Heart left ventricle (tissue), 16 donors: ENCODE measurements around the gene ROM1. TPM values are rescaled to one million over a fixed set of nuclear protein-coding genes. Genes with fewer than 3 reads are reported as not detected.
"Not testable (repeated sequence)": the region's sequence is repeated elsewhere in the genome, so short reads cannot be mapped to it uniquely, and the experiment has no call there.

Experiments used
- ATAC-seq, 4 donors: fragments of 200-7000 bp; cut with Tn5 transposase; one replicate each; pipeline ENCODE4 v1.9.1; 2020 to 2022; ENCODE audit warnings: moderate library complexity in 4 of 4, mild to moderate bottlenecking in 3 of 4, moderate number of reproducible peaks in 1 of 4
- DNase-seq, 5 donors: peaks; one replicate each; pipeline ENCODE4 v3.0.0-alpha.2; 2020
- H3K27ac ChIP-seq, 12 donors: fragments of 200-600 bp; sonication (generic) in 4 of 12; one replicate each; pipeline versions ENCODE4 v1.5.0 to v1.8.0; 2016 to 2022; ENCODE audit warnings: mild to moderate bottlenecking in 2 of 12
- H3K27me3 ChIP-seq, 9 donors: fragments of 200-600 bp; sonication (generic) in 2 of 9; one replicate each; pipeline versions ENCODE4 v1.5.1 to v1.8.0; 2016 to 2022; ENCODE audit warnings: mild to moderate bottlenecking in 3 of 9
- H3K36me3 ChIP-seq, 9 donors: fragments of 200-600 bp; sonication (generic) in 2 of 9; one replicate each; pipeline versions ENCODE4 v1.5.0 to v1.8.0; 2018 to 2022; ENCODE audit warnings: mild to moderate bottlenecking in 2 of 9
- H3K4me1 ChIP-seq, 12 donors: fragments of 200-600 bp; sonication (generic) in 4 of 12; one replicate each; pipeline versions ENCODE4 v1.5.0 to v1.8.0; 2016 to 2022; ENCODE audit warnings: mild to moderate bottlenecking in 3 of 12
- H3K4me3 ChIP-seq, 12 donors: fragments of 200-600 bp; sonication (generic) in 4 of 12; one replicate each; pipeline versions ENCODE4 v1.5.0 to v1.8.0; 2017 to 2022; ENCODE audit warnings: mild to moderate bottlenecking in 9 of 12, moderate library complexity in 4 of 12
- H3K9me3 ChIP-seq, 12 donors: fragments of 200-600 bp; sonication (generic) in 4 of 12; one replicate each; pipeline versions ENCODE4 v1.5.0 to v1.8.0; 2016 to 2022; ENCODE audit warnings: mild to moderate bottlenecking in 1 of 12
- POLR2A ChIP-seq, 2 donors: fragments of 450-650 bp; IDR thresholded peaks; one replicate each; pipeline ENCODE4 v1.6.1; 2017; ENCODE audit warnings: antibody characterized with exemption in 2 of 2, mild to moderate bottlenecking in 2 of 2, moderate library complexity in 2 of 2
- WGBS, 4 donors: extraction: QIAGEN DNeasy Blood & Tissue Kit in 2 of 4; methylation state at CpG; one replicate each; pipeline versions ENCODE4 v1.1.5 to v1.1.7; 2013 to 2018; 5-methylcytosine and 5-hydroxymethylcytosine counted together
- intact Hi-C, 10 donors: fragments of 100-400 bp; cut with DNase I; formaldehyde crosslinking; loops; one replicate each; pipeline versions ENCODE4 v1.11.1 to v1.14.2; 2022
- polyA plus RNA-seq, 2 donors: library from polyadenylated mRNA; stranded (reverse); fragments of 200-250 nt; gene quantifications; one replicate each; pipeline ENCODE4 v1.2.3, GENCODE V29; 2013
- total RNA-seq, 9 donors: library from RNA; depleted of rRNA in 2 of 9; stranded (reverse); fragments of >200 nt in 2 of 9; fragmentation: NEBNext Ultra II Directional in 3 of 9; extraction: Animal tissue kit (Norgen Biotek cat#: 25700) in 3 of 9; gene quantifications; one replicate each; pipeline versions ENCODE4 v1.1.0 to v1.2.4, GENCODE V29; 2016 to 2023
- TF ChIP-seq, protein P1 (sequence below), 12 donors: fragments of 200-600 bp; sonication (generic) in 4 of 12; IDR thresholded peaks; one replicate each; pipeline versions ENCODE4 v1.5.0 to v1.8.0; 2018 to 2022; ENCODE audit warnings: antibody characterized with exemption in 12 of 12, mild to moderate bottlenecking in 5 of 12
- donor health status: ischemic (EF 13 %, LVEDD 7.1; RV severe dilation, severe dysfunction).
- donor health status: healthy with polysubstance abuse.
- donor health status: DM: no; HTN: yes; CAD: no.
- donor health status: DM: no; HTN: no; CAD: no.
- donor health status: ischemic (EF 25% LVEDD 6.9; RV normal size, moderate dysfunction).
- donor health status: ischemic (EF 25% LVEDD 5.7; RV mildly dilated, moderate dysfunction).
- donor health status: healthy.
- donor health status: DM: yes; HTN: yes; CAD: no.
- donor health status: ischemic (EF 35%, LVEDD 5.7; RV mildly dilated, moderate dysfunction).
- donor health status: nonischemic (EF 11% LVEDD 7.7; RV severe dilation, severe dysfunction).
- donor health status: DM: yes; HTN: yes; CAD: no.
- donor health status: PGD.
- donor health status: ischemic (EF 29% LVEDD 5.4; RV normal size, mild dysfunction).
- donor health status: nonischemic (EF 23%, LVEDD 6.1; RV moderate dilation, normal function).

Gene ROM1
- total and polyA plus RNA-seq, 11 donors: 1.5 to 5.8 (median 2.4) TPM

DNA sequence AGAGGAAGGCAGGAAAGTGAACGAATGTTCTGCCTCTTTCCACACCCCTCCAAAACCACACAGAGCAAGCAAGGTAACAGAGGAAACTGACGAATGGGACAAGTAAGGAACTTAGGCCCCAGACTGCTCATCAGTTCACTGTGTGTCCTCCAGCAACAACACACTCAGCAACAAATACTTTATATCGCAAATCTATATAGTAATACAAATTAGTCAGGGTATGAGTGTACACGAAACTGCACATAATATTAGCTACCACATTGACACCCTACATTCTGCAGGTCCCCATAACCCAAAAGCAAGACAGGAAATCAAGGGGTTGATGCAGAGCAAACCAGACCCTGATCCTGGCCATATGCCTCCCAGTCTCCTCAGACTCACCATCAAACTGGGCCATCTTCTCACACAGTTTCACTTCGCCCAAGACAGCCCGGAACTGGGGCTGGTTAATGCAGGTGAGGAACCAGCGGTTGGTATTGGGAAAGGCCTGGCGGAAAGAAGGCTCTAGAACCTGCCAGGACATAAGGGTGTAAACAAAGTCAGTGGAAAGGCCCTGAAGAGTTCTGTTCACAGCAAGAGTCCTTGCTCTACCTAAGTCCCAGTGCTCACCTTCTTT, 45.9 kb upstream of the ROM1 start:
- Histone ChIP-seq H3K4me1 (peaks cover 1 to 29% (median 17%) of the 10 kb centered on the region in 12 donors), H3K4me3 (no peak overlapping the region), H3K27me3 (no peaks in the 10 kb centered on the region), H3K36me3 (peaks cover 0 to 100% (median 96%) of the 10 kb centered on the region in 9 donors), H3K9me3 (no peaks in the 10 kb centered on the region), H3K27ac (no peak overlapping the region)
- TF ChIP-seq POLR2A (IDR thresholded peaks at IDR 0.05): no peak
- TF ChIP-seq, protein P1, sequence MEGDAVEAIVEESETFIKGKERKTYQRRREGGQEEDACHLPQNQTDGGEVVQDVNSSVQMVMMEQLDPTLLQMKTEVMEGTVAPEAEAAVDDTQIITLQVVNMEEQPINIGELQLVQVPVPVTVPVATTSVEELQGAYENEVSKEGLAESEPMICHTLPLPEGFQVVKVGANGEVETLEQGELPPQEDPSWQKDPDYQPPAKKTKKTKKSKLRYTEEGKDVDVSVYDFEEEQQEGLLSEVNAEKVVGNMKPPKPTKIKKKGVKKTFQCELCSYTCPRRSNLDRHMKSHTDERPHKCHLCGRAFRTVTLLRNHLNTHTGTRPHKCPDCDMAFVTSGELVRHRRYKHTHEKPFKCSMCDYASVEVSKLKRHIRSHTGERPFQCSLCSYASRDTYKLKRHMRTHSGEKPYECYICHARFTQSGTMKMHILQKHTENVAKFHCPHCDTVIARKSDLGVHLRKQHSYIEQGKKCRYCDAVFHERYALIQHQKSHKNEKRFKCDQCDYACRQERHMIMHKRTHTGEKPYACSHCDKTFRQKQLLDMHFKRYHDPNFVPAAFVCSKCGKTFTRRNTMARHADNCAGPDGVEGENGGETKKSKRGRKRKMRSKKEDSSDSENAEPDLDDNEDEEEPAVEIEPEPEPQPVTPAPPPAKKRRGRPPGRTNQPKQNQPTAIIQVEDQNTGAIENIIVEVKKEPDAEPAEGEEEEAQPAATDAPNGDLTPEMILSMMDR (IDR thresholded peaks at IDR 0.05): no peak
- peak in 1 of 4 donors; percentile 12 for ATAC-seq
- WGBS, 4 donors: 86 to 95% (median 91%) methylated on average over 8 of the region's 8 CpGs
- intact Hi-C loops: no loop called here
- DNase-seq: no peak

GRCh38 chr11:62569611-62570010, 43.4 kb upstream of the ROM1 start:
- H3K27ac ChIP-seq: peak overlapping the region in 6 of 12 donors; percentile 15 to 54 (median 28)

DNA sequence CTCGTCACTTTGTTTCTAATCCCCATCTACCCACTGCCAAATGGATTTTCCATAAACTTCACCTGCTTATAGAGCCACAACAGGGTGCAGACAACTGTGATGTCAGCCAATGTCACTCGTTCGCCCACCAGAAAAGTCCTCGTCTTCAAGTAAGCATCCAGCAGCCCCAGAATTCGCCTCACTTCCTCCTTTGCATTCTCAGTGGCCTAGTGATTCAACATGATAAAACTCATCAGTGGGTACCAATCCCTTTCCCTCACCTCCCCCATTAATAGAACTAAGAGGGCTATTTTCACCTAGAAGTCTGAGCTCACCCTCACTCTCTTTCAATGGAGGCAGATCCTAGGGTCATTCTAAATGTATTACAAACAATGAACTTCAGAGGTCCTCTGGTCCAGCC, 42.2 kb upstream of the ROM1 start:
- Histone ChIP-seq H3K36me3 (peaks cover 0 to 73% (median 65%) of the 10 kb centered on the region in 9 donors), H3K27ac (peak overlapping the region in 1 of 12 donors; percentile 15), H3K4me1 (peaks cover 7 to 56% (median 38%) of the 10 kb centered on the region in 12 donors)
- H3K4me3 ChIP-seq, DNase-seq, H3K9me3 ChIP-seq, H3K27me3 ChIP-seq, ATAC-seq, intact Hi-C loops: not testable (repeated sequence)
- 92 to 97% (median 94%) methylated on average over 5 of the region's 5 CpGs for WGBS, 4 donors

More at GRCh38 chr11:62569611-62570010, 43.4 kb upstream of the ROM1 start:
- TF ChIP-seq POLR2A (IDR thresholded peaks at IDR 0.05): no peak
- TF ChIP-seq, protein P1 (IDR thresholded peaks at IDR 0.05): no peak
- intact Hi-C loops: no loop called here
- Histone ChIP-seq H3K4me1 (peaks cover 7 to 43% (median 28%) of the 10 kb centered on the region in 12 donors), H3K27me3 (no peaks in the 10 kb centered on the region), H3K9me3 (no peaks in the 10 kb centered on the region), H3K36me3 (peaks cover 0 to 82% (median 76%) of the 10 kb centered on the region in 9 donors), H3K4me3 (no peak overlapping the region)
- peak in 1 of 5 donors; percentile 14 for DNase-seq
- WGBS, 4 donors: 77 to 92% (median 87%) methylated on average over 1 of the region's 1 CpG
- ATAC-seq: no peak

GRCh38 chr11:62571493-62571892, 41.6 kb upstream of the ROM1 start:
- ATAC-seq, H3K27me3 ChIP-seq, H3K4me3 ChIP-seq, H3K9me3 ChIP-seq, intact Hi-C loops, DNase-seq: not testable (repeated sequence)
- Histone ChIP-seq H3K36me3 (peaks cover 0 to 73% (median 65%) of the 10 kb centered on the region in 9 donors), H3K27ac (peak overlapping the region in 2 of 12 donors; percentile 88 to 97), H3K4me1 (peaks cover 7 to 62% (median 42%) of the 10 kb centered on the region in 12 donors)
- 67 to 81% (median 77%) methylated on average over 5 of the region's 5 CpGs for WGBS, 4 donors

DNA sequence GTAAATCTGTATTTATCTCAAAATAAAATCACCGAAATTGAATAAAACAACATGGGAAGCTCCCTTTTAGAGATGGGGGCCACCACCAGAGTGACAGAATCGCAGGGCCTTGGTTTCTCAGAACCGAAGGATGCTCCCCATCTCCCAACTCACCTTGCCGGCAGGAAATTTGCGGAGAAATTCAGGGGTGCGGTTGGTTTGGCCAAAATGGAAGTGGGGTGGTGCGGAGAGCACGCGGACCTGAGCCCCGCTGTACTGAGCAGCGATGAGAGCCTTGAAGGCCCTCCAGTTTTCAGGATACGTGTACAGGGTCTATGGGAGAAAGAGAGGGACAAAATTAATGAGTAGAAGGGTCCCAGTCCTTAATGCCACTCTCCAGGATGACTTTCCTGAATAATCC, 40.6 kb upstream of the ROM1 start:
- DNase-seq: no peak
- intact Hi-C loops: no loop called here
- no peak for ATAC-seq
- Histone ChIP-seq H3K36me3 (peaks cover 0 to 72% (median 63%) of the 10 kb centered on the region in 9 donors), H3K4me1 (peaks cover 7 to 67% (median 44%) of the 10 kb centered on the region in 12 donors), H3K9me3 (no peaks in the 10 kb centered on the region), H3K27ac (peak overlapping the region in 8 of 12 donors; percentile 4 to 97 (median 83)), H3K4me3 (peak overlapping the region; percentile 58 to 95 (median 76)), H3K27me3 (no peaks in the 10 kb centered on the region)
- TF ChIP-seq POLR2A (IDR thresholded peaks at IDR 0.05): no peak
- TF ChIP-seq, protein P1 (IDR thresholded peaks at IDR 0.05): no peak
- WGBS, 4 donors: 71 to 78% (median 73%) methylated on average over 12 of the region's 12 CpGs
